HEK293 (cell line): ENCODE results near the gene FBLN5.
A peak's percentile ranks its signal among the peaks of the same experiment; 100 is the strongest.

Source experiments
- CTCF ChIA-PET: fragments of 350-600 bp; formaldehyde crosslinking; extraction: SDS; loops from one replicate; lab custom pipeline; 2021; ENCODE audit warnings: antibody characterized with exemption; lab: Yijun Ruan, JAX
- POLR2A ChIA-PET: fragments of 300-600 bp; formaldehyde crosslinking; extraction: SDS; loops from one replicate; lab custom pipeline; 2020; ENCODE audit warnings: antibody characterized with exemption, inconsistent platforms; lab: Yijun Ruan, JAX
- H3K27ac ChIP-seq: fragments of 200-500 bp; sonication (Bioruptor generic); 2 replicates; pipeline ENCODE4 v1.5.1; 2014; ENCODE audit warnings: low read depth, low read length, control low read depth, inconsistent platforms; ENCODE audit errors: extremely low read depth
- H3K36me3 ChIP-seq, 2 experiments: fragments of 200-500 bp in 1 of 2; sonication (Bioruptor generic) in 1 of 2; 1 replicate in 1 of 2; 2 replicates in 1 of 2; pipeline ENCODE4 v1.5.1; 2014 to 2017; ENCODE audit warnings: inconsistent platforms in 2 of 2, low read length in 2 of 2; ENCODE audit not compliant: control insufficient read depth in 2 of 2, insufficient read depth in 1 of 2
- H3K4me1 ChIP-seq: fragments of 200-500 bp; sonication (Bioruptor generic); 2 replicates; pipeline ENCODE4 v1.5.1; 2014; ENCODE audit warnings: mild to moderate bottlenecking, low read length, inconsistent platforms; ENCODE audit not compliant: control insufficient read depth, insufficient read depth
- H3K4me3 ChIP-seq: 2 replicates; pipeline ENCODE4 v1.5.1; 2011; ENCODE audit warnings: low read depth, mild to moderate bottlenecking, control low read depth, low read length, moderate library complexity
- H3K9me3 ChIP-seq: fragments of 200-500 bp; sonication (Bioruptor generic); 2 replicates; pipeline ENCODE4 v1.5.1; 2014; ENCODE audit warnings: low read depth, low read length, inconsistent platforms; ENCODE audit not compliant: control insufficient read depth, insufficient read depth
- BCL11A ChIP-seq: fragments of 450-650 bp; formaldehyde crosslinking; IDR thresholded peaks from 2 replicates; pipeline ENCODE4 v1.5.1; 2016; ENCODE audit warnings: low read depth, missing biosample characterization, missing genetic modification characterization
- GLIS1 ChIP-seq: fragments of 450-650 bp; formaldehyde crosslinking; IDR thresholded peaks from 2 replicates; pipeline ENCODE4 v1.5.1; 2016; ENCODE audit warnings: missing biosample characterization, missing genetic modification characterization
- MZF1 ChIP-seq: fragments of 450-650 bp; formaldehyde crosslinking; IDR thresholded peaks from 2 replicates; pipeline ENCODE4 v1.5.1; 2017; ENCODE audit warnings: missing biosample characterization, missing genetic modification characterization, borderline replicate concordance
- OSR2 ChIP-seq: fragments of 450-650 bp; formaldehyde crosslinking; IDR thresholded peaks from 2 replicates; pipeline ENCODE4 v1.5.1; 2016; ENCODE audit warnings: missing biosample characterization, missing genetic modification characterization
- SCRT2 ChIP-seq: fragments of 450-650 bp; formaldehyde crosslinking; IDR thresholded peaks from 2 replicates; pipeline ENCODE4 v1.5.1; 2016; ENCODE audit warnings: missing biosample characterization, missing genetic modification characterization
- ZBTB1 ChIP-seq: fragments of 450-650 bp; formaldehyde crosslinking; IDR thresholded peaks from 2 replicates; pipeline ENCODE4 v1.5.1; 2016; ENCODE audit warnings: missing biosample characterization, missing genetic modification characterization
- ZBTB6 ChIP-seq: fragments of 450-650 bp; formaldehyde crosslinking; IDR thresholded peaks from 2 replicates; pipeline ENCODE4 v1.5.1; 2017; ENCODE audit warnings: missing biosample characterization, missing genetic modification characterization
- ZBTB8A ChIP-seq: fragments of 450-650 bp; formaldehyde crosslinking; IDR thresholded peaks from 2 replicates; pipeline ENCODE4 v1.5.1; 2016; ENCODE audit warnings: missing biosample characterization, missing genetic modification characterization
- ZFHX2 ChIP-seq: fragments of 450-650 bp; formaldehyde crosslinking; conservative IDR thresholded peaks from 2 replicates; pipeline ENCODE4 v1.5.1; 2016; ENCODE audit warnings: missing biosample characterization, missing genetic modification characterization
- ZFP41 ChIP-seq: fragments of 450-650 bp; formaldehyde crosslinking; IDR thresholded peaks from 2 replicates; pipeline ENCODE4 v1.5.1; 2016; ENCODE audit warnings: missing biosample characterization, missing genetic modification characterization, borderline replicate concordance
- ZIC2 ChIP-seq: fragments of 450-650 bp; formaldehyde crosslinking; IDR thresholded peaks from 2 replicates; pipeline ENCODE4 v1.5.1; 2016; ENCODE audit warnings: missing biosample characterization, missing genetic modification characterization
- ZNF311 ChIP-seq: fragments of 450-650 bp; formaldehyde crosslinking; IDR thresholded peaks from 2 replicates; pipeline ENCODE4 v1.5.1; 2017; ENCODE audit warnings: missing biosample characterization, missing genetic modification characterization, borderline replicate concordance
- ZNF366 ChIP-seq: fragments of 450-650 bp; formaldehyde crosslinking; conservative IDR thresholded peaks from 2 replicates; pipeline ENCODE4 v1.5.1; 2016; ENCODE audit warnings: missing biosample characterization, missing genetic modification characterization
- ZNF394 ChIP-seq: fragments of 450-650 bp; formaldehyde crosslinking; IDR thresholded peaks from 2 replicates; pipeline ENCODE4 v1.5.1; 2016; ENCODE audit warnings: missing biosample characterization, missing genetic modification characterization, mild to moderate bottlenecking, moderate library complexity, borderline replicate concordance
- ZNF513 ChIP-seq: fragments of 450-650 bp; IDR thresholded peaks from 2 replicates; pipeline ENCODE4 v1.5.1; 2018; ENCODE audit warnings: missing biosample characterization, missing genetic modification characterization
- ZNF558 ChIP-seq: fragments of 450-650 bp; formaldehyde crosslinking; IDR thresholded peaks from 2 replicates; pipeline ENCODE4 v1.5.1; 2016; ENCODE audit warnings: missing biosample characterization, missing genetic modification characterization
- ZNF580 ChIP-seq: fragments of 450-650 bp; formaldehyde crosslinking; IDR thresholded peaks from 2 replicates; pipeline ENCODE4 v1.5.1; 2016; ENCODE audit warnings: missing biosample characterization, missing genetic modification characterization
- ZNF830 ChIP-seq: fragments of 450-650 bp; IDR thresholded peaks from 2 replicates; pipeline ENCODE4 v1.5.0; 2018; ENCODE audit warnings: missing biosample characterization, missing genetic modification characterization, low read depth, mild to moderate bottlenecking, moderate library complexity
- ZSCAN4 ChIP-seq: fragments of 450-650 bp; formaldehyde crosslinking; IDR thresholded peaks from 2 replicates; pipeline ENCODE4 v1.5.1; 2017; ENCODE audit warnings: missing biosample characterization, missing genetic modification characterization

The FBLN5 gene

GRCh38 chr14:91945751-91946621, 1.5 kb downstream of the FBLN5 start:
- Histone ChIP-seq H3K36me3 (no peaks in the 10 kb centered on the region), H3K9me3 (no peaks in the 10 kb centered on the region), H3K27ac (no peak overlapping the region), H3K4me1 (peaks cover 6% of the 10 kb centered on the region; the same call in 1 of the 2 replicates), H3K4me3 (no peak overlapping the region)
- TF ChIP-seq ZSCAN4, result 0 out of 2 replicates have a peak, but pooled peaks have one; percentile 38
- no peak for TF ChIP-seq BCL11A
- no peak for TF ChIP-seq ZBTB1
- TF ChIP-seq OSR2, result no peak
- TF ChIP-seq ZNF513 (tag by site-specific recombination), result no peak
- TF ChIP-seq ZFHX2 (tag by site-specific recombination), result no peak
- CTCF ChIA-PET, result no interaction called here
- POLR2A ChIA-PET, result no interaction called here

GRCh38 chr14:91942946-91943345, 4.5 kb downstream of the FBLN5 start:
- Histone ChIP-seq H3K9me3 (no peaks in the 10 kb centered on the region), H3K27ac (no peak overlapping the region), H3K36me3 (peaks cover 0 to 5% of the 10 kb centered on the region in 2 experiments; a peak in 1 of 3 replicates), H3K4me1 (peaks cover 6% of the 10 kb centered on the region; the same call in 1 of the 2 replicates), H3K4me3 (no peak overlapping the region)
- ChIA-PET CTCF (interaction anchor here (0.8 kb wide), 1 partner anchor 456 kb away, joined by 4 read pairs; no protein-coding TSS in a partner anchor), POLR2A (no interaction called here)
- peak; percentile 54 for TF ChIP-seq GLIS1 (tag by site-specific recombination)
- TF ChIP-seq ZNF394, result no peak

GRCh38 chr14:91942128-91942527, 5.4 kb downstream of the FBLN5 start:
- CTCF ChIA-PET, result no interaction called here
- TF ChIP-seq ZNF558 (tag by site-specific recombination), result no peak
- peak; percentile 44; the same call in 1 of the 2 replicates for TF ChIP-seq ZFHX2 (tag by site-specific recombination)
- no peak for TF ChIP-seq ZFP41 (tag by site-specific recombination)
- TF ChIP-seq ZIC2 (tag by site-specific recombination), result peak; percentile 15
- TF ChIP-seq ZNF311 (tag by site-specific recombination), result no peak
- Histone ChIP-seq H3K4me3 (no peak overlapping the region), H3K4me1 (peaks cover 5% of the 10 kb centered on the region; the same call in 1 of the 2 replicates), H3K36me3 (peaks cover 0 to 6% of the 10 kb centered on the region in 2 experiments; a peak in 1 of 3 replicates), H3K27ac (no peak overlapping the region), H3K9me3 (no peaks in the 10 kb centered on the region)
- POLR2A ChIA-PET, result interaction anchor here (0.6 kb wide), 1 partner anchor 25 kb away, joined by 4 read pairs; no protein-coding TSS in a partner anchor

- H3K4me1 ChIP-seq, result no peaks in the 10 kb centered on the region
- ChIA-PET POLR2A (no interaction called here), CTCF (no interaction called here)
- no peak overlapping the region for H3K4me3 ChIP-seq
- peaks cover 0 to 23% of the 10 kb centered on the region in 2 experiments; a peak in 1 of 3 replicates for H3K36me3 ChIP-seq
- TF ChIP-seq ZBTB8A (tag by site-specific recombination), result no peak
- no peak for TF ChIP-seq BCL11A
- TF ChIP-seq ZNF580 (tag by site-specific recombination), result no peak
- no peak for TF ChIP-seq ZNF830 (tag by site-specific recombination)
- no peak for TF ChIP-seq MZF1 (tag by site-specific recombination)
- no peak for TF ChIP-seq SCRT2 (tag by site-specific recombination)
- TF ChIP-seq ZBTB6, result no peak
- TF ChIP-seq ZNF366 (tag by site-specific recombination), result no peak
- H3K27ac ChIP-seq, result no peak overlapping the region
- H3K9me3 ChIP-seq, result no peaks in the 10 kb centered on the region
Observed at GRCh38 chr14:91940209-91940608, 7.3 kb downstream of the FBLN5 start.
